Posterior cingulate gyrus (tissue), 11 donors: Measurements from ENCODE around the gene TBCD.
"Not testable (repeated sequence)": the region's sequence is repeated elsewhere in the genome, so short reads cannot be mapped to it uniquely, and the experiment has no call there.

Experiments used
- DNase-seq, 10 donors: peaks; one replicate each; pipeline versions ENCODE4 v3.0.0 to v3.0.0-alpha.2; 2020 to 2021; ENCODE audit warnings: mixed read lengths in 3 of 10
- intact Hi-C: fragments of 100-400 bp; cut with DNase I; formaldehyde crosslinking; loops from one replicate; pipeline ENCODE4 v1.15.1; 2023

TBCD gene

DNA sequence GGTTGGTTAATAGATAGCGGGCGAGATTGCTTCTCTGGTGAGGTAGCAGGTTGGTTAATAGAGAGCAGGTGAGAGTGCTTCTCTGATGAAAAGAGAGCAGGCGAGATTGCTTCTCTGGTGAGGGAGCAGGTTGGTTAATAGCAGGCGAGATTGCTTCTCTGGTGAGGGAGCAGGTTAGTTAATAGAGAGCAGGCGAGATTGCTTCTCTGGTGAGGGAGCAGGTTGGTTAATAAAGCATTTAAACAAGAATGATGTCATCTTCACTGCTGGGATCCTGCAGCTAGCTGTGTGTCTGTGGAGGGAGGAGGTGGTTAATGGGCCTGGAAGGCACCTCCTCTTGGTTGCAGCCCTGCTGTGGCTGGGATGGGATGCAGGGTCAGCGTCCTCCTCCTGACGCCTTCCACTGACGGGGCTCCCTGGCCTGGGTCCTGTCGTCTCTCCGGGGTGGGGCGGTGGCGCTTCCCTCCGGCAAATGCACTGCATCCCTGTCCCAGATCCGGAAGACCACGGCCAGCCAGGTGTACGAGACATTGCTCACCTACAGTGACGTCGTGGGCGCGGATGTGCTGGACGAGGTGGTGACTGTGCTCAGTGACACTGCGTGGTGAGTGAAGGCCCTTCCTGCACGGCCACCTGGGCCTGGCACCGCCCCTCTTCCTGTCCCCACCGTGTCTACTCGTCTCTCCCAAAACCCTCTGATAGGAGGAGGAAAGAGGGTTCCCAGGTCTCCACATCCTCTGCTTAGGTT lies 187.2 kb downstream of the TBCD start:
- intact Hi-C loops = no loop called here
- peak in 6 of 10 donors; percentile 4 to 70 (median 12) for DNase-seq

DNA sequence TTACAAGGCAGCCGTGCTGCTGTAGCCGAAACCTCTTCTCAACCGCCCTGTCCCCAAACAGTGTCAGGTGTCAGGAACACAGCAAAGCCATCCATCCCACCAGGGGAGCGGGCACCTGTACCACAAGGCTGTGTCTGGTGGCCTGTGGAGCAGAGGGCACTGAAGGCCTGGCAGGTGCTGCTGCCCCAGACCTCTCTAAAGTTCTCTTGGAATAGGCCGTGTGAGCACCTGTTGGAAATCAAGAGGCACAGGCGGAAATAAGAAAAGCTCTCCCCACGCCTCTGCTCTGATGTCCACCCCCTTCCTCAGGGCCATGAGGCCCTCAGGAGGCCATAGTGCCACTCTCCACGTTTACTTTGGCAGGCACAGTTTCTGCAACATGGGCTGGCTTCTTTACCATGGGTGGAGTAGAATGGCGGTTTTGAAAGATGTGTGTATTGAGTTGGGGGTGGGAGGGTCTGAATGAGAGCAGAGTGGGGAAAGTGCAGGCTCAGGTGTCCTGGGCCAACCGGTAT lies 187.8 kb downstream of the TBCD start:
- intact Hi-C loops = no loop called here
- DNase-seq = peak in 6 of 10 donors; percentile 0 to 63 (median 24)

DNA sequence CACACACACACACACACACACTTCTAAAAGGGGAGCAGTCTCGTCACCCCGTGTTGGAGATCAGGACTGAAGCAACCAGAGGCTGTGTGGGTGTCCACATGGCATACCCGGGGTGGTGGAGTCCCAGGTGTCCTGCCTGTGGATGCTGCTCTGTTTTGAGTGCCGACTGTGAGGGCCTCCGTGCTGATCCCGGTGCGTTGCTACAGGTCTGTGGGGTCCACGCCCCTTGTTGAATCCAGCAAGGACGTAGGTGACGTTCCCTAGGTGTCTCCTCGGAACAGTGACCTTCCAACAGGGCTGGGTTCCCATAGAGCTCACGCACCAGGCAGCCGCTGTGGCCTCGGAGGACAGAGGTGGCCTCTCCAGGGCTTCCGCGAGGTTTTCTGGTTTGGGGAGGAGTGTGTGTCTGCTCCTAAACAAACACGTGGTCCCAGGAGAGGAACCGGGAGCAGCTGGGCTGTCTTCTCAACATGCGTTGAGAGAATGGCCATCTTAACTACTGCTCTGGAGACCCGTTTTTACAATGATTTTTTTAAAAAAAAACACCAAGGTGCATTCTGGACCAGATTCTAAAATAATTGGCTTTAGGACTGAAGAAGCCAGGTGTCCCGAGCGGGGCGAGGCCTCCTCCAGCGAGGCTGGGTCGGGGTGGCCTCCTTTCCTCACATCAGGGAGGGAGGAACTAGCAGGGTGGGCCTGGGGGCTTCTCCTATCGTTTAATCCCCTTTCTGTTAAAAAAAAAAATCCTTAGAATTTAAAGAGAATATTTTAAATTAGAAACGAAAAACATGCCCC lies 188.6 kb downstream of the TBCD start:
- peak in 8 of 10 donors; percentile 1 to 68 (median 15) for DNase-seq
- intact Hi-C loops = no loop called here

DNA sequence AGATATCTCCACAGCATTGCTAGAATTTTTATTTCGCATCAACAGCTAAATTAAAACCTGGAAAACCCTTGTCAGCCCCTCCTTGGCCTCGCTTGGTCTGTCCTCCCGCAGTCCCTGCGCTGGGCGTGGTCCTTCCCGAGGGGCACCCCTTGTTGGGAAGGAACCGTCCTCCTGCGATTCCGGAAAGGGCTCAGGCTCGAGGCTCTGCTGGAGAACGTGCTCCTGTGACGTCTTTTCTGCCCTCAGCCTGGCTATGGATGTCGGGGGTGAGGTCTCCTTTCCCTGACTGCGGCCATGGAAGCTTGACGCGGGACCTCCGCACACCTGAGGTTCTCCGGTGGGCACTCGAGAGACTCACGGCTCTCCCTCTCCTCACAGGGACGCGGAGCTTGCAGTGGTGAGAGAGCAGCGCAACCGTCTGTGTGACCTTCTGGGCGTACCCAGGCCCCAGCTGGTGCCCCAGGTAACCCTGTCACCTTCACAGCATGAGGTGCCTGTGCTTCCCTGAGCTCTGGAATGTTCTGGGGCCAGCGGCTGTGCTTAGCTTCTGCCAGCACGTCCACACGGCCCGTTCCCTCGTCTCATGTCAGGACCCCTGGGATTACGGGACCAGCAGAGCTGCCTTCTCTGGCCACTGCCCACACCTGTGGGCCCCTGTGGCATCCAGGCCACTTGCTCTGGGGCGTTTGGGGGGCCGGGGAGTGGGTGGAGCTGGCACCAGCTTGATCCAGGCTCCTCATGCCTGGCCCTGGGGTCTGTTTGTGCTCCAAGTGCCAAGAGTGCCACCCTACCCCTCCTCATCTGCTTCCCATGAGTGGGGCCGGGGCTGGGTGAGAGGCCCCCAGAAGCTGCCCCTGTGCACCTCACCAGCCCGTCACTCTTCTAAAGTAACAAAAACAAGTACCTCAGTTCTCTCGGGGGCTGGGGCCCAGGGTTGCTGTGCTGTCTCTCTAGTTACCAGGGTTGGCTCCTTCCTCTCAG lies 189.4 kb downstream of the TBCD start:
- intact Hi-C loops = no loop called here

DNA sequence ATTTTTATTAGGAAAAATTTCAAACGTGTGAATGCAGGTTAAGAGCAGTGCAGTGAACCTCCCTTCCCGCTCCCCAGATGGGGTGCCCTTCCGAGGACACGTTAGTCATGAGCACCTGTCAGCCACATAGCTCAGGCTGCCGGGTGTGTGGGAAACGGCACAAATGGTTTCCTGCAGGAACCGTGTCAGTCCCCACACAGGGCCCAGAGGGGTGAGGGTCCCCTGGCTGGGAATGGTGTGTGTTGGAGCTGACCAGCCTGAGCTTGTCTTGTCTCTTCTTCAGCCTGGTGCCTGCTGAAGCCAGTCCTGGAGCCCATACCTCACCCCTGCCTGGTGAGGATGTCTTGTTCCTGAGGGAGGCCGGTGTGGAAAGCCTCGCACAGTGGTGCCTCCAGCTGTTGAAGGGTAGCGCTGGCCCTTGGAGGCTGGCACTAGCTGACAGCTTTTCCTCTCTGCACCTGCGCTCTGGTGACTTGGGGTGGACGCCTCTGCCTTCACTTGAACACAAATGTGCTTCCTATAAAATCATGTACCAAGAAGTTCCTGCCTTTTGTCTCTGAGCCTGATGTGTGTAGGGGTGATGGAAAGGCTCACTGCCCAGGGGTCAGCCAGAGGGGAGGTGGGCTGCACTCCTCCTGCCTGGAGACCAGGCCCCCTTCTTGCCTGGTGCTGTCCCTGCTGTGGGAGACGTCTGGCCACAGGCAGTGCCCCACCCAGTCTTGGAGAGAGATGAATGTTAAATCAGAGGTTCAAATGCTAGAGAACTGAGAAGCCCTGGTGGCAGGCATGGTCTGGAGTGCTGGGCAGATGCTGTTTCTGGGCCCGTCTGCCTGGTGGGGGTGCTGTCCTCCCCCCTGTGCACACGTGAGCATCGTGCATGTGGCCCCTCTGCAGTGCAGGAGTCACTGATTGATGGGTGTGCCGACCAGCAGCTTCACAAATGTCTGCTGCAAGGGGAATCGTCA lies 190.6 kb downstream of the TBCD start:
- DNase-seq = peak in 5 of 10 donors; percentile 5 to 75 (median 64)
- intact Hi-C loops = no loop called here

More for the DNA sequence above, 189.4 kb downstream of the TBCD start:
- DNase-seq = peak in 6 of 10 donors; percentile 2 to 77 (median 38)

- intact Hi-C loops = no loop called here
- peak in 5 of 10 donors; percentile 4 to 49 (median 22) for DNase-seq
Measured at GRCh38 chr17:82943339-82943738, 191.5 kb downstream of the TBCD start.

DNA sequence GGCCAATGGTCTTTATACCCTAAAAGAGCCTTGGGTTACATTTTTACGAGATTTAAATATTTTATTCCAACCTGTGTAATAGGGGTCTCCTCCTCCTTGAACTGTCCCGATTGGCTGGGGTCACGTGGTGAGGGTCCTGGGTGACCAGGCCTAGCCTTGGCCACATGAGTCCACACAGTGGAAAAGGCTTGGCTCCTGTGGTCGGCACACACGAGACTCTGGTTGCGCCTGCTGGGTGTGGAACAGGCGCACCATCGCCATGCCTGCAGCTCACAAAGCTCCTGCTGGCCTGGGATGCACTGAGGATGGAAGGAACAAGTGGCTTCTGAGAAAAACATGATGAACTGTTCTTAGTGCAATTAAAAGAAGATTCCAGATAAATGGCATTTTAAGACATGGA lies 191.9 kb downstream of the TBCD start:
- intact Hi-C loops = no loop called here
- peak in 4 of 10 donors; percentile 8 to 66 (median 28) for DNase-seq

DNA sequence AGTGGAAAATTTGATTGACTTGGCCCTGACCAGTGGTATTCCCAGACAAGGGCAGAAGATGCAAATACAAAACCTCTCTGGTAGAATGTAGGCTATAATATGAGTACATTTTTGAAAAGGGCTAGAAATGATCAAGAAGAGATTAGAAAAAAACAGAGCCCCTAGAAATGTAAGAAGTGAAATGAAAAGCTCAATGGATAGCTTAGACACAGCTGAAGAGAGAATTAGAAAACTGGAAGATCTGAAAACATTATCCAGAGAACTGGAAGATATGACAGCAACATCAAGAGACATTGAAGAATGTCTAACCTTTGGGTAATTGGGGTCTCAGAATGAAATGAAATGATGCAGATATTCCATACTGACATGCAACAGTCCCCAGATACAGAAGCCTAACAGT lies 193.1 kb downstream of the TBCD start:
- intact Hi-C loops = no loop called here
- DNase-seq = no peak

DNA sequence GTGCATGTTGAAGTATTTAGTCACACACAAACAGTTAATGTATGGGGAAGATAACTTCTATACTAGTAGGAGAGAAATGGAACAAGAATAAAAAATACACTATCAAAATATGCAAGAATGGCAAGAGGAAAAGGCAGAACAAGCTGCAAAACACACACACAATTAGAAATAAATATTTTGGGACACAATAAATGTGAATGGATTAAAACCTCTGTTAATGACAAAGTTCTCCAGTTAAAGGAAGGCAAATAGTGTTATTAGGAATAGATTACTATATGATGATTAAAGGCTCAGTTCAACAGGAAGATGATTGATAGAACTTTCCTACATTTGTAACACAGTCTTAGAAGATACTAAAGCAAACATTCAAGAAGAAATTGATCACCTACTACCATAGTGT lies 194.2 kb downstream of the TBCD start:
- no peak for DNase-seq
- intact Hi-C loops = no loop called here

- DNase-seq = peak in 5 of 10 donors; percentile 4 to 60 (median 37)
Measured at GRCh38 chr17:82947051-82947991, 195.5 kb downstream of the TBCD start.

DNA sequence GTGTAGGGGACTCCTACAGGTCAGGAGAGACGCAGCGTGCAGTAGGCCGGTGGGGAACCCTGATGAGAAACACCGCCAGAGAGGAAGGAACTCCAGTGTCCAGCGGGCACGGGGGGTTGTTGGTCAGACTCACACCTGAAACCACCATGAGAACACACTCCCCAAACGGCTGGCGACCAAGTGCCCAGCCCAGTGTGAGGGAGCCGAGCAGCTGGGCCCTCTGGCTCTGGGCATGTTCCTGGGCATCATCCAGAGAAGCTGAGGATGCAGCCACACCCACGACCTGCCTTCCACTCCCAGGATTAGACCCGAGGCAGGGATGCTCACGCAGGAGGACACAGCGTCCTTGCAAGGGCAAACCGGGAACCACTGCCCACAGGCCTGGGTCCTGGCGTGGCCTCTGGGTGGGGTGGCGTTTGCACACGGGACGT lies 196.2 kb downstream of the TBCD start:
- DNase-seq = peak in 5 of 10 donors; percentile 5 to 76 (median 64)

More at GRCh38 chr17:82947051-82947991, 195.5 kb downstream of the TBCD start:
- intact Hi-C loops = no loop called here

DNA sequence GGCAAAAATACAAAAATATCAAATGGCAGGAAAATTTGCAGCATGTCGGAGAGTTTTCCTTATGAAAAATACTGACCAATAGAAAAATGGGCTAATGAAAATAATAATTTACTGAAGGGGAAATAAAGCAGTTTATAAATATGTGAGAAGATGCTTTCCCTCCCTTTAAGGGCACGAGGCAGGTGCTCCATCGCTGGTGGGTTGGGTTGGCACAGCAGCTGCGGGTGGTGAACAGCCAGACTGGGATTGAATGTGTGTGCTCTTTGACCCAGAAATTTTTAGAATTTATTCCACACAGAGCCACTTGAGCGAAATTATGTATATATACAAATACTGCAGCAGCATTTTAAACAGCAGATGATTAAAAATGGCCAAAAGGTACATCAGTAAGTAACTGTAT lies 197.1 kb downstream of the TBCD start:
- intact Hi-C loops = no loop called here
- DNase-seq = peak in 4 of 10 donors; percentile 2 to 52 (median 50)

More for the DNA sequence above, 196.2 kb downstream of the TBCD start:
- intact Hi-C loops = no loop called here

DNA sequence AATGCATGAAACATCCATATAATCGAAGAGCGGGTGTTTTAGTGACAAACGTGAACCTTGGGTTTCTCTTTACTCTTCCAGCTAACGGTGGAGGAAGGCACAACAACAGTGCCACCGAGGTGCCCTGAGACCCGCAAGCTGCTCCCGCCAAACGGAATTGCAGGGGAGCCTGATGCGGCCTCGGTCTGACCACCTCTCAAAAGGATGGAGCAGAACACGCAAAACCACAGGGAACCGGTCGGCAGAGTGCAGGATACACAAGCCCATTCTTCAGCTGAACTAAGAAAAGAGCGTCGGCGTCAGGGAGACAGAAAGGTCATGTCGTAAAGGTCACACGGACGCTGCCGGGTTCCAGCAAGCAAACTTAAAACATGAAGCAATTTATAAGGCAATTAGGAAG lies 197.5 kb downstream of the TBCD start:
- DNase-seq = peak in 5 of 10 donors; percentile 6 to 59 (median 43)
- intact Hi-C loops = no loop called here

- peak in 4 of 10 donors; percentile 4 to 52 (median 28) for DNase-seq
- intact Hi-C loops = no loop called here
Measured at GRCh38 chr17:82949984-82950383, 198.1 kb downstream of the TBCD start.

GRCh38 chr17:82950525-82951102 lies 198.7 kb downstream of the TBCD start:
- DNase-seq = peak in 4 of 10 donors; percentile 1 to 36 (median 8)
- intact Hi-C loops = no loop called here

DNA sequence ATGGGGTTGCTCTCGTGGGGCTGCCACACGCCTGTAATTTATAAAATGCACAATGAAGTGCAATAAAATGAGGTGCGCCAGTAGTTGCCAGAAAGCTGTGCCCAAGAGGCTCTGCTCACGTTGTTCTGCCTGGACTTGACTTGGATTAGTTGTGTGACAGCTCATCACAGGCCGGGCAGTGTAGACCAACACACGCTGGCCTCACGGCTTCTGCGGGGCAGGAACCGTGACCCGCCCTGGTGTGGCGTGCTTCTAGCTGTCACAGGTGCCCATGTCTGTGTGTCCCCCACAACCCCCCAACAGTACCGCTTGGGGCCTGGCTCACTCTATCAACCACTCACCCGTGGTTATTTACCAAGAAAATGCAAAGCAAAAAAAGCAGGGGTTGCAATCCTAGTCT lies 200.2 kb downstream of the TBCD start:
- intact Hi-C loops = no loop called here
- DNase-seq = peak in 4 of 10 donors; percentile 7 to 75 (median 68)

- intact Hi-C loops, DNase-seq: not testable (repeated sequence)
Measured at GRCh38 chr17:82955106-82955505, 203.2 kb downstream of the TBCD start.
